ENCODE data around the gene MCAT. TPM values are rescaled to one million over a fixed set of nuclear protein-coding genes. Genes with fewer than 3 reads are reported as not detected.
A peak's percentile ranks its signal among the peaks of the same experiment; 100 is the strongest.

Gene MCAT
- 10.5 and 25.4 TPM in 2 replicates for total RNA-seq (ENCODE audit: low replicate concordance)

GRCh38 chr22:43142880-43143562 lies at the start of gene MCAT:
Gene MCAT, minus strand, starts transcription at chr22:43143398. Its CDS starts 50 bp downstream, at chr22:43143348.
- Histone ChIP-seq H3K4me2 (peak within 1 kb of the TSS; percentile 95), H3K27me3 (peaks cover 8% of the 10 kb centered on the region), H3K27ac (no peak within 1 kb of the TSS), H3K4me1 (peaks cover 9% of the 10 kb centered on the region), H3K9ac (peak within 1 kb of the TSS; percentile 62), H3K79me2 (ENCODE audit: low read depth) (peaks cover 23% of the 10 kb centered on the region), H2AFZ (replicated peaks) (peak within 1 kb of the TSS; percentile 98), H4K20me1 (ENCODE audit: low read depth) (peaks cover 3% of the 10 kb centered on the region), H3K9me3 (ENCODE audit: low read depth) (no peaks in the 10 kb centered on the region), H3K36me3 (no peaks in the 10 kb centered on the region), H3F3A (ENCODE audit: low read depth) (peaks cover 7% of the 10 kb centered on the region), H3K4me3 (peak within 1 kb of the TSS; percentile 77)
- H3K27ac Mint-ChIP-seq = peak within 1 kb of the TSS; percentile 87
- peak within 1 kb of the TSS; percentile 92 for H3K4me3 Mint-ChIP-seq
- TF ChIP-seq CTCF (IDR thresholded peaks at IDR 0.05) (no peak), EZH2 (IDR thresholded peaks at IDR 0.05) (peak; percentile 54), EZH2phosphoT487 (IDR thresholded peaks at IDR 0.05) (no peak)
- peaks cover 11% of the 10 kb centered on the region for H3K36me3 Mint-ChIP-seq
- peaks cover 17% of the 10 kb centered on the region for H3K4me1 Mint-ChIP-seq
- peak; percentile 84 for DNase-seq (ENCODE audit: low spot score)
- H3K9me3 Mint-ChIP-seq = no peaks in the 10 kb centered on the region
- H3K27me3 Mint-ChIP-seq (ENCODE audit: insufficient read depth, low read depth) = peaks cover 11% of the 10 kb centered on the region

GRCh38 chr22:43191831-43192230 lies 48.6 kb upstream of the MCAT start:
- no peaks in the 10 kb centered on the region for H3K27me3 ChIP-seq
- H3K36me3 ChIP-seq = no peaks in the 10 kb centered on the region
- peaks cover 8% of the 10 kb centered on the region for H3K4me1 ChIP-seq
- H3K4me2 ChIP-seq = no peak overlapping the region
- H3F3A ChIP-seq (ENCODE audit: low read depth) = peaks cover 26% of the 10 kb centered on the region
- no peaks in the 10 kb centered on the region for H4K20me1 ChIP-seq (ENCODE audit: low read depth)
- no peaks in the 10 kb centered on the region for H3K79me2 ChIP-seq (ENCODE audit: low read depth)
- H2AFZ ChIP-seq (replicated peaks) = no peak overlapping the region
- H3K27ac Mint-ChIP-seq = no peak overlapping the region
- no peak for TF ChIP-seq EZH2phosphoT487 (IDR thresholded peaks at IDR 0.05)
- TF ChIP-seq EZH2 (IDR thresholded peaks at IDR 0.05) = no peak
- no peak for TF ChIP-seq CTCF (IDR thresholded peaks at IDR 0.05)
- no peak for DNase-seq (ENCODE audit: low spot score)
- H3K27ac ChIP-seq = no peak overlapping the region
- H3K4me3 ChIP-seq = no peak overlapping the region
- peaks cover 8% of the 10 kb centered on the region for H3K27me3 Mint-ChIP-seq (ENCODE audit: insufficient read depth, low read depth)
- H3K4me1 Mint-ChIP-seq = peaks cover 11% of the 10 kb centered on the region
- H3K4me3 Mint-ChIP-seq = no peak overlapping the region
- no peaks in the 10 kb centered on the region for H3K9me3 ChIP-seq (ENCODE audit: low read depth)
- no peaks in the 10 kb centered on the region for H3K36me3 Mint-ChIP-seq
- peaks cover 3% of the 10 kb centered on the region for H3K9me3 Mint-ChIP-seq
- no peak overlapping the region for H3K9ac ChIP-seq

GRCh38 chr22:43188829-43189545 lies 45.8 kb upstream of the MCAT start:
- no peaks in the 10 kb centered on the region for H3K36me3 ChIP-seq
- TF ChIP-seq EZH2phosphoT487 (IDR thresholded peaks at IDR 0.05) = no peak
- no peak overlapping the region for H3K9ac ChIP-seq
- peaks cover 25% of the 10 kb centered on the region for H3K79me2 ChIP-seq (ENCODE audit: low read depth)
- peaks cover 26% of the 10 kb centered on the region for H3F3A ChIP-seq (ENCODE audit: low read depth)
- Mint-ChIP-seq H3K4me1 (peaks cover 26% of the 10 kb centered on the region), H3K27ac (peak overlapping the region; percentile 24), H3K9me3 (no peaks in the 10 kb centered on the region), H3K4me3 (peak overlapping the region; percentile 0), H3K27me3 (ENCODE audit: insufficient read depth, low read depth) (peaks cover 4% of the 10 kb centered on the region), H3K36me3 (no peaks in the 10 kb centered on the region)
- H4K20me1 ChIP-seq (ENCODE audit: low read depth) = peaks cover 18% of the 10 kb centered on the region
- H3K27me3 ChIP-seq = no peaks in the 10 kb centered on the region
- no peak overlapping the region for H3K4me2 ChIP-seq
- H3K27ac ChIP-seq = no peak overlapping the region
- peak overlapping the region; percentile 65 for H2AFZ ChIP-seq (replicated peaks)
- DNase-seq (ENCODE audit: low spot score) = no peak
- no peak overlapping the region for H3K4me3 ChIP-seq
- peaks cover 14% of the 10 kb centered on the region for H3K4me1 ChIP-seq
- no peaks in the 10 kb centered on the region for H3K9me3 ChIP-seq (ENCODE audit: low read depth)
